K562 (cell line): Measurements from ENCODE around the gene QRICH1. TPM values are rescaled to one million over a fixed set of nuclear protein-coding genes. Genes with fewer than 3 reads are reported as not detected.

Source experiments
- ATAC-seq: fragments of 200-7000 bp; cut with Tn5 transposase; 3 replicates; pipeline ENCODE4 v1.9.1; 2020; ENCODE audit warnings: moderate library complexity
- BruUV-seq: library from RNA; stranded (reverse); fragments of 400-500 nt; replicated peaks from 2 replicates; lab custom pipeline; 2021; lab: Mats Ljungman, UMichigan
- CTCF ChIA-PET: fragments of 300-600 bp; formaldehyde crosslinking; extraction: SDS; loops from one replicate; lab custom pipeline; 2021; ENCODE audit warnings: low intra/inter-chr PET ratio; lab: Yijun Ruan, JAX
- POLR2A ChIA-PET: fragments of 300-600, 350-650 bp; sonication (Branson Sonifier 250); formaldehyde crosslinking; extraction: SDS; loops from one replicate; lab custom pipeline; 2021; ENCODE audit warnings: antibody characterized with exemption, inconsistent platforms; lab: Yijun Ruan, JAX
- DNase-seq, 4 experiments: peaks; one replicate each; pipeline versions ENCODE4 v3.0.0 to v3.0.0-alpha.2; 2011 to 2018; ENCODE audit warnings: low spot score in 3 of 4, mixed read lengths in 3 of 4; ENCODE audit errors: extremely low read depth in 1 of 4
- FAIRE-seq: peaks from 2 replicates; lab custom pipeline; 2011; peaks lifted over from hg19 to GRCh38; lab: Jason Lieb, UNC
- H2AFZ ChIP-seq: 2 replicates; pipeline ENCODE4 v1.6.0; 2011; ENCODE audit warnings: low read depth, low read length, control low read depth, inconsistent platforms
- H3K27ac ChIP-seq: fragments of 200-600 bp; 3 replicates; pipeline ENCODE4 v1.8.0; 2011; ENCODE audit warnings: low read depth, mild to moderate bottlenecking, control low read depth, inconsistent platforms, low read length, moderate library complexity, mixed read lengths; ENCODE audit errors: extremely low read depth
- H3K27me3 ChIP-seq, 2 experiments: fragments of 300-600 bp in 1 of 2; 2 replicates in 1 of 2; 3 replicates in 1 of 2; pipeline versions ENCODE4 v1.6.0 to v1.8.0; 2011; ENCODE audit warnings: inconsistent platforms in 2 of 2, low read length in 2 of 2, mild to moderate bottlenecking in 1 of 2, mixed read lengths in 1 of 2, moderate library complexity in 1 of 2; ENCODE audit not compliant: control insufficient read depth in 2 of 2, insufficient read depth in 2 of 2
- H3K36me3 ChIP-seq: fragments of 300-600 bp; 3 replicates; pipeline ENCODE4 v1.8.0; 2011; ENCODE audit warnings: mild to moderate bottlenecking, low read length, inconsistent platforms; ENCODE audit not compliant: control insufficient read depth, insufficient read depth
- H3K4me1 ChIP-seq, 2 experiments: fragments of 200-600 bp in 1 of 2; replicated peaks in 1 of 2; 2 replicates in 1 of 2; 3 replicates in 1 of 2; pipeline versions ENCODE4 v1.5.1 to v1.8.0; 2011; ENCODE audit warnings: inconsistent platforms in 2 of 2, low read length in 2 of 2, mild to moderate bottlenecking in 1 of 2, mixed read lengths in 1 of 2, moderate library complexity in 1 of 2; ENCODE audit not compliant: control insufficient read depth in 2 of 2, insufficient read depth in 2 of 2
- H3K4me2 ChIP-seq: 2 replicates; pipeline ENCODE4 v1.6.1; 2011; ENCODE audit warnings: low read length, control low read depth, inconsistent platforms, mixed read lengths; ENCODE audit not compliant: insufficient read depth
- H3K4me3 ChIP-seq: fragments of 200-600 bp; sonication (generic), shearing (Covaris generic); 2 replicates; pipeline ENCODE4 v1.5.1; 2016; ENCODE audit warnings: control low read depth, inconsistent platforms
- H3K79me2 ChIP-seq: fragments of 200-600 bp; 3 replicates; pipeline ENCODE4 v1.8.0; 2011; ENCODE audit warnings: low read length, inconsistent platforms; ENCODE audit not compliant: control insufficient read depth, insufficient read depth
- H3K9ac ChIP-seq, 2 experiments: 2 replicates each; pipeline versions ENCODE4 v1.6.0 to v1.6.1; 2011; ENCODE audit warnings: low read depth in 2 of 2, low read length in 2 of 2, control low read depth in 1 of 2, inconsistent platforms in 1 of 2, mild to moderate bottlenecking in 1 of 2, mixed read lengths in 1 of 2; ENCODE audit not compliant: insufficient read depth in 1 of 2
- H3K9me1 ChIP-seq: one replicate; pipeline ENCODE4 v1.6.0; 2011; ENCODE audit warnings: inconsistent platforms, mild to moderate bottlenecking, low read length, moderate library complexity; ENCODE audit not compliant: control insufficient read depth, insufficient read depth
- H3K9me3 ChIP-seq: replicated peaks from 2 replicates; pipeline ENCODE4 v1.5.1; 2011; ENCODE audit warnings: low read depth, low read length, inconsistent platforms; ENCODE audit not compliant: control insufficient read depth, insufficient read depth
- H4K20me1 ChIP-seq: replicated peaks from 2 replicates; pipeline ENCODE4 v1.6.1; 2011; ENCODE audit warnings: low read length, inconsistent platforms, mixed read lengths; ENCODE audit not compliant: control insufficient read depth, insufficient read depth
- CBFA2T2 ChIP-seq: fragments of 450-650 bp; conservative IDR thresholded peaks from 2 replicates; pipeline ENCODE4 v1.6.1; 2017; ENCODE audit warnings: mild to moderate bottlenecking
- CREB1 ChIP-seq, 2 experiments: sonication (generic) in 1 of 2; formaldehyde crosslinking in 1 of 2; IDR thresholded peaks; 2 replicates each; pipeline versions ENCODE4 v1.6.1 to v1.8.0; 2012 to 2022; ENCODE audit warnings: inconsistent platforms in 1 of 2, mild to moderate bottlenecking in 1 of 2, missing genetic modification reagents in 1 of 2, moderate library complexity in 1 of 2
- DMBX1 ChIP-seq: fragments of 250-450 bp; sonication (Bioruptor Pico); IDR thresholded peaks from 2 replicates; pipeline ENCODE4 v1.8.0; 2022; ENCODE audit warnings: inconsistent platforms, mild to moderate bottlenecking, moderate library complexity, borderline replicate concordance
- FOXA1 ChIP-seq: fragments of 450-650 bp; IDR thresholded peaks from 2 replicates; pipeline ENCODE4 v1.6.1; 2016; ENCODE audit warnings: mild to moderate bottlenecking, borderline replicate concordance
- GABPB2 ChIP-seq: fragments of 250-450 bp; sonication (Bioruptor Pico); conservative IDR thresholded peaks from 2 replicates; pipeline ENCODE4 v1.5.1; 2021; ENCODE audit warnings: mild to moderate bottlenecking
- GTF3C2 ChIP-seq: IDR thresholded peaks from 3 replicates; pipeline ENCODE4 v1.6.1; 2011; ENCODE audit warnings: borderline replicate concordance, mild to moderate bottlenecking, moderate library complexity; ENCODE audit not compliant: insufficient read length; ENCODE audit errors: extremely low read depth
- MAFG ChIP-seq: fragments of 450-650 bp; conservative IDR thresholded peaks from 2 replicates; pipeline ENCODE4 v1.6.1; 2016; ENCODE audit warnings: missing genetic modification characterization, missing compliant biosample characterization
- PCBP2 ChIP-seq: fragments of 200-400 bp; formaldehyde crosslinking; IDR thresholded peaks from 2 replicates; pipeline ENCODE4 v1.6.1; 2018; ENCODE audit warnings: low read length, low read depth, mild to moderate bottlenecking, moderate library complexity; ENCODE audit not compliant: poor library complexity, severe bottlenecking
- RAD51 ChIP-seq: fragments of 450-650 bp; IDR thresholded peaks from 2 replicates; pipeline ENCODE4 v1.7.1; 2016; ENCODE audit warnings: low read depth, mild to moderate bottlenecking, borderline replicate concordance
- RB1 ChIP-seq: fragments of 450-650 bp; IDR thresholded peaks from 2 replicates; pipeline ENCODE4 v1.6.1; 2017; ENCODE audit warnings: low read depth, mild to moderate bottlenecking
- SRSF9 ChIP-seq: fragments of 200-400 bp; formaldehyde crosslinking; IDR thresholded peaks from 2 replicates; pipeline ENCODE4 v1.6.1; 2017; ENCODE audit warnings: low read depth, low read length, borderline replicate concordance
- TBP ChIP-seq: optimal IDR thresholded peaks from 2 replicates; pipeline ENCODE3; 2011; ENCODE audit warnings: low read depth, low read length, improper control_type of control experiment
- ZC3H4 ChIP-seq: sonication (generic); formaldehyde crosslinking; IDR thresholded peaks from 2 replicates; pipeline ENCODE4 v1.9.0; 2021; ENCODE audit warnings: missing genetic modification reagents, borderline replicate concordance
- ZEB2 ChIP-seq: fragments of 450-650 bp; IDR thresholded peaks from 2 replicates; pipeline ENCODE4 v1.6.1; 2016
- ZNF140 ChIP-seq: fragments of 250-450 bp; sonication (Bioruptor Pico); IDR thresholded peaks from 2 replicates; pipeline ENCODE4 v1.8.0; 2021; ENCODE audit warnings: moderate library complexity, mild to moderate bottlenecking, inconsistent platforms
- ZNF408 ChIP-seq: fragments of 250-450 bp; sonication (Bioruptor Pico); IDR thresholded peaks from 2 replicates; pipeline ENCODE4 v1.4.0; 2020; ENCODE audit warnings: low read depth, mild to moderate bottlenecking, moderate library complexity
- WGBS: fragments of 100-300 bp; shearing (Covaris generic); methylation state at CpG from one replicate; pipeline ENCODE4 v1.1.6; 2016; ENCODE audit warnings: low coverage, mixed read lengths; ENCODE audit not compliant: insufficient coverage; ENCODE audit errors: missing lambda C conversion rate; 5-methylcytosine and 5-hydroxymethylcytosine counted together
- in situ Hi-C: fragments of 300-500 bp; cut with MboI; formaldehyde crosslinking; loops from 4 replicates; pipeline ENCODE4 v1.15.0; 2018; ENCODE audit warnings: inconsistent platforms, mixed read lengths
- intact Hi-C: fragments of 100-400 bp; cut with micrococcal nuclease; formaldehyde crosslinking; loops from 2 replicates; pipeline ENCODE4 v1.14.2; 2022
- polyA plus RNA-seq, 8 experiments: library from polyadenylated mRNA; depleted of rRNA in 4 of 8; stranded (reverse) in 5 of 8; unstranded in 3 of 8; fragments of >200 nt; fragmentation: Nextera tagmentation in 2 of 8; fragmentation: Illumina TruSeq in 1 of 8; extraction: Ambion mirVana in 2 of 8; extraction: Trizol in 1 of 8; gene quantifications; 2 replicates each; pipeline versions ENCODE4 v1.2.1 to v1.2.3, GENCODE V29; 2011 to 2014; ENCODE audit warnings: inconsistent platforms in 1 of 8, missing spikeins in 1 of 8
- total RNA-seq, 7 experiments: library from RNA; depleted of rRNA in 6 of 7; stranded (reverse); fragments of >200 nt in 6 of 7; fragmentation: Illumina TruSeq in 2 of 7; extraction: Trizol in 2 of 7; gene quantifications; 2 replicates each; pipeline versions ENCODE4 v1.2.1 to v1.2.3, GENCODE V29; 2011 to 2021; ENCODE audit warnings: low replicate concordance in 1 of 7

QRICH1 gene
- total and polyA plus RNA-seq, 9 of the 15 experiments (the other 6 are each of a cell fraction or from before 2014, with no cell fraction given), result 20.1 to 99.2 (median 56.7) TPM

GRCh38 chr3:48990636-48991469 is 103.0 kb downstream of the QRICH1 start:
- in situ Hi-C loops (no loop called here), intact Hi-C loops (no loop called here)
- no peak for FAIRE-seq
- ChIA-PET CTCF (no interaction called here), POLR2A (interaction anchor here (0.7 to 1.1 kb wide), 4 partner anchors 11 to 103 kb away, joined by 3 to 4 read pairs (median 4); partner anchors contain the start of gene WDR6)
- WGBS, result 72% methylated on average over 14 of the region's 40 CpGs
- Histone ChIP-seq H2AFZ (no peak overlapping the region), H3K9ac (peak overlapping the region in 1 of 2 experiments; percentile 61; a peak in 1 of 4 replicates), H3K4me1 (peaks cover 9 to 21% of the 10 kb centered on the region in 2 experiments), H3K27me3 (no peaks in the 10 kb centered on the region), H3K36me3 (peaks cover 2% of the 10 kb centered on the region; the same call in 1 of the 3 replicates), H3K27ac (no peak overlapping the region), H3K4me2 (no peak overlapping the region), H3K9me3 (no peaks in the 10 kb centered on the region), H3K4me3 (no peak overlapping the region), H3K79me2 (no peaks in the 10 kb centered on the region), H3K9me1 (no peaks in the 10 kb centered on the region), H4K20me1 (no peaks in the 10 kb centered on the region)
- ATAC-seq, result no peak
- no TSS peak for BruUV-seq
- DNase-seq, result no peak
- no peak for TF ChIP-seq CBFA2T2
- TF ChIP-seq RAD51, result no peak
- no peak for TF ChIP-seq SRSF9
- no peak for TF ChIP-seq GTF3C2
- TF ChIP-seq FOXA1, result no peak
- TF ChIP-seq GABPB2 (CRISPR knock-in tag), result no peak
- TF ChIP-seq ZNF140 (CRISPR knock-in tag), result no peak
- no peak for TF ChIP-seq TBP
- no peak for TF ChIP-seq ZEB2
- TF ChIP-seq ZNF408 (CRISPR knock-in tag), result no peak
- TF ChIP-seq MAFG (tag), result no peak
- TF ChIP-seq ZC3H4 (CRISPR knock-in tag), result no peak
- TF ChIP-seq DMBX1 (CRISPR knock-in tag), result no peak
- no peak for TF ChIP-seq PCBP2
- no peak for TF ChIP-seq RB1
- no peak for TF ChIP-seq CREB1 (IDR thresholded peaks at IDR 0.05)
- no peak for TF ChIP-seq CREB1 (CRISPR knock-in tag; IDR thresholded peaks at IDR 0.05)
